AG20443 (cell line): ENCODE results near the gene IQCN.

Source experiments
- DNase-seq: peaks from one replicate; pipeline ENCODE4 v3.0.0; 2012; ENCODE audit warnings: low spot score, mixed read lengths

The IQCN gene

GRCh38 chr19:18233224-18233825 is 40.9 kb downstream of the IQCN start:
- peak; percentile 77 for DNase-seq

- DNase-seq = no peak
Measured at GRCh38 chr19:18232540-18233223, 41.6 kb downstream of the IQCN start.

GRCh38 chr19:18231775-18232174 is 42.5 kb downstream of the IQCN start:
- no peak for DNase-seq

GRCh38 chr19:18230941-18231734 is 43.1 kb downstream of the IQCN start:
- DNase-seq = no peak

DNA sequence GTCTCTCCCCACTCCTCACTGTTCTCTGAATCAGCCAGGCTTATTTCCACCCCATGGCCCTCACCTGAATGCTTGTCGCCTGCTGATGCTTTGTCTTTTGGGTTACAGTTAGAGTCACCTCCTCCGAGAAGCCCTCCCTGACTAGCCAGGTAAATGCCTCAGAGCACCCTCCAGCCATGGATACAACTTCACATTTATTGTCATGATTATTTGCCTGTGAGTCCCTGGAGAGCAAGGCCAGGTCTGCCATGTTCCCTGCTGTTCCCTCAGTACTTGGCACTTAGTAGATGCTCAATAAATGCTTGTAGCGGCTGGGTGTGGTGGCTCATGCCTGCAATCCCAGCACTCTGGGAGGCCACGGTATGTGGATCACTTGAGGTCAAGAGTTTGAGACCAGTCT is 44.3 kb downstream of the IQCN start:
- no peak for DNase-seq

GRCh38 chr19:18229474-18229873 is 44.8 kb downstream of the IQCN start:
- no peak for DNase-seq

GRCh38 chr19:18227781-18228271 is 46.4 kb downstream of the IQCN start:
- no peak for DNase-seq

DNA sequence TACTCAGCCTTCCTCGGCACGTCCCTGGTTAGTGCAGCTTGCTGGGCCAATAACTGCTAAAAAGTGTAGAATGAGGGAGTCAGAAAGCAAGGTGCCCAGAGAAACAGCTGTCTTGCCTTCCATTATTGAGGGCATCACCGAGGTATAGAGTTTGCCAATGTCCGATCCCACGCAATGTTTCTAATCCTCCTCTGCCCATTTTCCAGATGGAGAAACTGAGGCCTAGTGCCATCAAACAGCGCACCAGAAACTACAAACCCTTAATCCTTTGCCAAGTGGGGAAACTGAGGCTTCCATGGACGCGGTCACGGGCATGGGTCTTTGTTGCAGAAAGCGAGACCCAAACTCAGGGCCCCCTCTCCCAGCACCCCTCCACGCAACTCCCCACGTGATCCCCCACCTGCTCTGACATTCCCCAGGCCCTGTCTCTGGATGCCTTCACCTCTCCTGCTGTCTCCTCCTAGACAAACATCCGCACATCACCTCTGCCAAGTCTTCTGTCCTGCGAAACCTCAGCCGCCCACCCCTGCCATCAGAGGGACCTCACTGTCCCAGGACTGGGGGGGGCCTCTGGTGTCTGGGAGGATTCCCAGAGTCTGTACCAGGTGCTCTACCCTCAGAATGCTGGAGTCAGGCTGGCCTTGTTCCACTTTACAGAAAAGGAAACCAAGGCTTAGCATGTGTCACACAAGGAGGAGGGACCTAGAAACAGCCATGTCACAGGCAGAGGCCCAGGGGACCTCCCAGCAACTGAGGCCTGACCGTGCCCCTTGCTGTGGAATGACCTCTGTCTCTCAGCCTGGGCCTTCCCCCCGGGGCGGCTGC is 47.1 kb downstream of the IQCN start:
- no peak for DNase-seq

GRCh38 chr19:18225702-18226468 is 48.4 kb downstream of the IQCN start, which contains the start of gene PDE4C:
PDE4C (minus strand) TSS chr19:18226438; CDS start chr19:18226415, 23 bp downstream.
- DNase-seq = no peak

- no peak for DNase-seq
Measured at GRCh38 chr19:18225355-18225701, 48.9 kb downstream of the IQCN start.

DNA sequence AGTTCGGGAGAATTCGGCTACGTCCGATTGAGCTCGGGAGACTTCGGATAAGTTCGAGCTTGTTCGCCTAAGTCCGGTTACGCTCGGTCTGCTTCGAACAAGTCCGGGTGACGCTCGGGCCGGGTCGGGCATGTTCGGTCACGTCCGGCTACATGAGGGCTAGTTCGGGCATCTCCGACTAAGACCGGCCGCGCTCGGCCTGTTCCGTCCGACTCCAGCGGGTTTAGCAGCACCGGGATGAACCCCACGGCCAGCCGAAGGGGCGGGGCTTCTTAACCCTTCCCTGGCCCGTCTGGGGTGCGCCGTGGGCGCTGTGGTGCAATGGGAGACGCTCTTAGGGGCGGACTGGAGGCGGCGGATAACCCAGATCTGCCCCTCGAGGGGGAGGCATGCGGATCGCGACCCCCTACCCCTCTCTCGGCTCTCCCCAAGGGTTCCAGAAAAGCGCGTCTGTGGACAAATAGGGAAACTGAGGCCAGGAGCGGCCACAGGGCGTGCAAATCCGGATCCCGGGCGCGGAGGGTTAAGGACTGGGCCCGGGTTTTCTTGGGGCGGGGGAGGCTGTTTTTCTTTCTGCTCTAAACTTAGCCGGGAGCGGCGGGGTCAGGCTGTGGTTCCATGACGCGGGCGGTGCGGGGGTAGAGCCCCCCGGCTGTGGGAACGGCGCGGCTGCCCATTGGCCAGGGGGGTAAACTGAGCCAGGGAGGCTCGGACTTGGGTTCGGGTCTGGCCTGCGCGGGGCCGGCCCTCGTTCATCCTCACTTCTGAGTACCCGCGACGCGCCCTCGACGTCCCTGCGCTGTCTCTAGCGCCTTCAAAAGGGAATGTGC is 49.5 kb downstream of the IQCN start:
- DNase-seq = peak; percentile 99

DNA sequence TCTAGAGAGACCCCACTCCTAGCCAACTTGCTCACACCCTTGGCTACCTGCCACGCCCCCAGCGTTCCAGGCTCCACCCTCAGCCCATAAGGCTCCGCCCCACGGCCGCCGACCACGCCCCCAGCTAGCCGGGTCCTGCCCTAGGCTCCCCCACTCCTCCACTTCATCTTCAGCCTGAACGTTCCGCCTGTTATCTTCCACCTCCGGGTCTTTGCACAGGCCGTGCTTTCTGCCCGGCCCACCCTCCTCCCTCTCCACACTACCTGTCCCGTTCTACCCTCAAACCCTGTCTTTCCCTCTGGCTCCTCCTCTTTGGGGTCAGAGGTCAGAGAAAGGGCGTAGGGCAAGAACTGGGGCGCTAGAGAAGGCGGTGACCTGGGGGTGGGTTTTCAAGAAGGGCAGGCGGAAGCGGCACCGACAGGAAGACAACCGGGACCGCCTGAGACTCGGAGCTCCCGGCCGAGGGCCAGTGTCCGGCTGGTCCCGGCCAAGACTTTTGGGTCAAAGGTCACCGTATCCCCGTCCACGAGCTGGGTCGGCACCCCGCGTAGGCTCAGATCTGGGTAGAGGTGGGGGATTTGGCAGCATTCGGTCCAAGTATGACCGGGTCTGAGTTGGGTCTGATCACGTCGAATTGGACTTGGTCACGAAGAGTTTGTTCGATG is 50.3 kb downstream of the IQCN start:
- no peak for DNase-seq

DNA sequence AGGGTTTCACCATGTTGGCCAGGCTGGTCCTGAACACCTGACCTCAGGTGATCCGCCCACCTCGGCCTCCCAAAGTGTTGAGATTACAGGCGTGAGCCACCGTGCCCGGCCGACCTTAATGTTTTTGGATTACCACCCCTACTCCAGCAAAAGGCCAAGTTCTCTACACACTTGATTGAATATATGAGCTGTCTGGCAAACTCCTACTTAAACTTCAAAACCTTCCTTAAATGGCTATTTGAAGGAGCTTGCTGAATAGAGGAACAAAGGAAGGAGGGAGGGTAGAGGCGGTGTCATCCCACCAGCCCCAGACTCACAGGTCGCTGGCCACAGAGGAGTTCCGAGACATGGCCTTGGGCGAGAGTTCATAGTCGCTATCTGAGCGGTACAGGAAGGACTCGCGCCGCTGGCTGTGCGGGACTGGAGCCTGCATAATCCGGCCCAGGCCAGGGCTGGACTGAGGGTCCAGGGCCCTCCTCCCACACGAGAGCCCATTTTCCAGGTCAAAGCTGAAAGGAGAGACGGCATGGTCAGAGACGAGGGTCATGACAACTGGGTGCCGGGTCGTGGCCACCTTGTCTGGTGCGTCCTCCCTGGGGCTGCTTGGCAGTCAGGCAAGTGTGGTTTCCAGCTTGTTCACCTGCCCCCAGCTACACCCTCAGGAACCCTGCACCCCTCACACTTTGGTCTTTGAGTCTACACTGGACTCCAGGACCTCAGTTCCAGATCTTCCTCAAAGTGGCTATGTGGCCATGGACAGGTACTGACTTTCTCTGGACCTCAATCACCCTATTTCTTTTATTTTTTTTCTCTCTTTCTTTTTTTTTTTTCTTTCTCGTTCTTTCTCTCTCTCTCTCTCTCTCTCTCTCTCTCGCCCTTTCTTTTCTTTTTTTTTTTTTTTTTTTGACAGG is 52.2 kb downstream of the IQCN start:
- DNase-seq = no peak

DNA sequence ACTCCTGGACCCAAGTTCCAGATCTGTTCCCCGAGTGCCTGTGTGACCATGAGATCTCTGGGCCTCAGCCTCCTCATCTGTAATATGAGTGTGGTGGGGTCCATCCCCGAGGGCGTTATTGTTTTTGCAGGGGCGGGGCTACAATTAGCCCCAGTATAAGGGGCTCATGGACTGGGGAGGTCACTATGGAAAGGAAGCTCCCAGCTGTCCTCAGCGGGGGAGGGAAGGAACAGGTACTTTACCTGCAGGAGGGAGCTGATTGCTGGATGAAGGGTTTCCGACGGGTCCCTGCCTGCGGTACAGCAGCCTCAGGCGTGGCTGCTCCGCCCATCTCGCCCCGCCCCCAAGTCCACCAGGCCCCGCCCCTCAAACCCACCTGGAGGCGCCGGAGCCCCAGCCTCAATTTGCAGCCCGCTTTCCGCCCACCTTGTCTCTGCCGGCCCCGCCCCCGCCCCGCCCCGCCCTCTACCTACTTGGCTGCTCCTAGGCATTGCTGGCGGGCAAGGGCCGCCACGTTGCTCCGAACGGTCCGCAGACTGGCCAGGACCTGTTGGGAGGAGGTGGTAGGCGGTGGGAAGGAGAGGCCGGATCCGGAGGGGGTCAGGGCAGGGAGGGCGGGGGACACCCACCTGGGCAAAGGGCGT is 53.5 kb downstream of the IQCN start:
- no peak for DNase-seq

DNA sequence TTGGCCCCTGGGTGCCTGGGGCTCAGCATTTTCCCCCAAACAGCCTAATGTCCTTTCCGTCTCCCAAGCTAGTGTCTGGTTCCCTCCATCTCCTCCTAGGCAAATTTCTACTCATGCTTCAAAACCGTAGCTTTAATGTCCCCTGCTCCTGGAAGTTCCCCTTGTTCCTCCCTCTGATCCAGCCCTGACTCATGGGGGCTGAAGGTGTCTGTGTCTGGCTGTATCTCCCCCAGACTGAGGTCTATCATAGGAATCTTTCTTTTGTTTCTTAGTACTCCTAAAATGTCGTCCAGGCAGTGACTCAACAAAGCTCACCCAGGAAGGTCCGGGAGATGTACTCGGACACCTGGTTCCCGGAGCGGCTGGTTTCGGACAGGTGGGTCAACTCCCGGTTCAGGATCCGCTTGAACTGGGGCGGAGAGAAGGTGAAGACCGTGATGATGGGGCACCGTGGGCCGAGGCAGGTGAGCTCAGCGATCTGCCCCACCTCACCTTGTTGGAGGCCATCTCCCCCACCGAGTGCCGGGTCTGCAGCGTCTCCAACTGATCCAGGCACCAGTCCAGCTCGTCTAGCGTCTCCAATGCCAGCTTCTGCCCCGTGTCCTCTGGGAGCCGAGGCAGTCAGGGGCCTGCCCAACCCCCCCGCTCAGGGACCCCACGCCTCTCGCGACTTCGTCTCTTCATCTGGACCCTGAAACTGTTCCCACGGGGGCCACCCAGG is 54.2 kb downstream of the IQCN start:
- no peak for DNase-seq

DNA sequence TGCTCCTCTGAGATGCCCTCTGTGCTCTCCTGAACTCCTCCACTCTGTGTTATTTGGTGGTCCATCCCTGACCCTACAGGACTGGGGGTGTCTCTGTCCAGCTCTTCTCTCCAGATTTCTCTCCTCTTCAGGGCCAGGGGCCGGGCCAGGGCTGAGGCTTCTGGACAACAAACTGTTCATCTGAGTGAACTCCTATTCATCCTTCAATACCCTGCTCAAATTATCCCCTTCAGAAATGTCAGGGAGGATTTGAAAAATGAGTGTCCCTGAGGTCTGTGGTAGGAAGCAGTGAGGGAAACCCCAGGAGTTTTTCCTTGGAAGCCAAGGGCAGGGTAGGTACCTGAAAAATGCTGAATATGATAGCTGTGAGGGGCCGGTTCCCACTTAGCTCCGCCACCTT is 55.7 kb downstream of the IQCN start:
- DNase-seq = no peak

DNA sequence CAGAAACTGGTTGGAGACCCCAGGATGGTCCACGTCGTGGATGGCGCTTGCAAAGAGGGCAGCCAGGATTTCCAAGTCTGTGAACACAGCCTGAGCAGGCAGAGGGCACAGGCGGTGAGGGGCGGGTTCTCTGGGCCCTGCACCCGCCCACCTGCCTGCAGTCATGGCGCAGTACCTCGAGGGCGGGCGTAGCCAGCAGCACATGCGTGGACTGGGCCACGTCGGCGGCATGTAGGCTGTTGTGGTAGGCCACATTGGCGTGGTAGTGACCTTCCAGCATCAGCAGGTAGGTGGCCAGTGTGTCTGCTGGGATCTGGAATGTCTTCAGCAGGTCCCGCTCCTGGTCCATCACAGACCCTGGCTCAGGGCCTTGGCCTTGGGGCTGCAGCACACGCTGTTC is 56.1 kb downstream of the IQCN start:
- DNase-seq = no peak

DNA sequence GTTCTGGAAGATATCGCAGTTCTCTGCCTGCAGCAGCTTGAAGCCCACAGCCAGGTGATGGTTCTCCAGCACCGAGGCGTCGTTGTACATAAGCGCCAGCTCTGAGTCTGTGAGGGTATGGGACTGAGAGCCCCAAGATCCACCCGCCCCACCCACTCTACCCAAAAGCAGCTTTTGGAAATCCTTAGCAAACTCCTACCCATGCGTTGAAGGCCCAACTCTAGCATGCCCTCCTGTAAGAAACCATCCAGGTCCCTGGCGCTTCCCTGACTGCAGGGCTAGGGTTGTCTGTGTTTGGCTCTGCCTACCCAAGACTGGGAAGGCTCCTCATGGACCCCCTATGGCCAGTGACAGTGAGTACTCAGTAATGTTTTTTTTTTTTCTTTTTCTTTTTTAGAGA is 57.5 kb downstream of the IQCN start:
- no peak for DNase-seq
